Glutamatergic neuron (in vitro differentiated cells): Measurements from ENCODE around the gene SLC12A9. TPM values are rescaled to one million over a fixed set of nuclear protein-coding genes. Genes with fewer than 3 reads are reported as not detected.

Source experiments
- DNase-seq: peaks from one replicate; pipeline ENCODE4 v3.0.0; 2022
- H3K27ac Mint-ChIP-seq: one replicate; pipeline ENCODE4 v1.8.0; 2020; ENCODE audit warnings: mild to moderate bottlenecking, mixed read lengths, inconsistent platforms; ENCODE audit not compliant: unreplicated experiment
- H3K27me3 Mint-ChIP-seq: one replicate; pipeline ENCODE4 v1.8.0; 2020; ENCODE audit warnings: mild to moderate bottlenecking, moderate library complexity, mixed read lengths, inconsistent platforms; ENCODE audit not compliant: unreplicated experiment
- H3K36me3 Mint-ChIP-seq: one replicate; pipeline ENCODE4 v1.8.0; 2020; ENCODE audit warnings: mild to moderate bottlenecking, mixed read lengths, inconsistent platforms; ENCODE audit not compliant: unreplicated experiment
- H3K4me1 Mint-ChIP-seq: one replicate; pipeline ENCODE4 v1.8.0; 2020; ENCODE audit warnings: mild to moderate bottlenecking, low read depth, mixed read lengths, inconsistent platforms; ENCODE audit not compliant: unreplicated experiment
- H3K4me3 Mint-ChIP-seq: one replicate; pipeline ENCODE4 v1.8.0; 2020; ENCODE audit warnings: mild to moderate bottlenecking, mixed read lengths, inconsistent platforms; ENCODE audit not compliant: unreplicated experiment
- H3K9me3 Mint-ChIP-seq: one replicate; pipeline ENCODE4 v1.8.0; 2020; ENCODE audit warnings: mild to moderate bottlenecking, moderate library complexity, mixed read lengths, inconsistent platforms; ENCODE audit not compliant: unreplicated experiment
- total RNA-seq: library from RNA; stranded (reverse); fragmentation: NEBNext Ultra II Directional; extraction: Animal tissue kit (Norgen Biotek cat#: 25700); gene quantifications from one replicate; pipeline ENCODE4 v1.2.1, GENCODE V29; 2021; ENCODE audit not compliant: unreplicated experiment
- TF ChIP-seq, protein P1 (sequence below): fragments of 200-600 bp; sonication (generic); IDR thresholded peaks from one replicate; pipeline ENCODE4 v1.5.0; 2021; ENCODE audit not compliant: partially characterized antibody, unreplicated experiment

SLC12A9 gene
- total RNA-seq, 1 donor from 2014 or later = 36.7 TPM

- Mint-ChIP-seq H3K4me3 (no peak overlapping the region), H3K9me3 (peaks cover 17% of the 10 kb centered on the region), H3K4me1 (peaks cover 8% of the 10 kb centered on the region), H3K27ac (peak overlapping the region; percentile 36), H3K27me3 (peaks cover 10% of the 10 kb centered on the region), H3K36me3 (peaks cover 12% of the 10 kb centered on the region)
- no peak for DNase-seq
- TF ChIP-seq, protein P1, sequence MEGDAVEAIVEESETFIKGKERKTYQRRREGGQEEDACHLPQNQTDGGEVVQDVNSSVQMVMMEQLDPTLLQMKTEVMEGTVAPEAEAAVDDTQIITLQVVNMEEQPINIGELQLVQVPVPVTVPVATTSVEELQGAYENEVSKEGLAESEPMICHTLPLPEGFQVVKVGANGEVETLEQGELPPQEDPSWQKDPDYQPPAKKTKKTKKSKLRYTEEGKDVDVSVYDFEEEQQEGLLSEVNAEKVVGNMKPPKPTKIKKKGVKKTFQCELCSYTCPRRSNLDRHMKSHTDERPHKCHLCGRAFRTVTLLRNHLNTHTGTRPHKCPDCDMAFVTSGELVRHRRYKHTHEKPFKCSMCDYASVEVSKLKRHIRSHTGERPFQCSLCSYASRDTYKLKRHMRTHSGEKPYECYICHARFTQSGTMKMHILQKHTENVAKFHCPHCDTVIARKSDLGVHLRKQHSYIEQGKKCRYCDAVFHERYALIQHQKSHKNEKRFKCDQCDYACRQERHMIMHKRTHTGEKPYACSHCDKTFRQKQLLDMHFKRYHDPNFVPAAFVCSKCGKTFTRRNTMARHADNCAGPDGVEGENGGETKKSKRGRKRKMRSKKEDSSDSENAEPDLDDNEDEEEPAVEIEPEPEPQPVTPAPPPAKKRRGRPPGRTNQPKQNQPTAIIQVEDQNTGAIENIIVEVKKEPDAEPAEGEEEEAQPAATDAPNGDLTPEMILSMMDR = no peak
These were observed 33.1 kb downstream of the SLC12A9 start for GRCh38 chr7:100885440-100886141.

DNA sequence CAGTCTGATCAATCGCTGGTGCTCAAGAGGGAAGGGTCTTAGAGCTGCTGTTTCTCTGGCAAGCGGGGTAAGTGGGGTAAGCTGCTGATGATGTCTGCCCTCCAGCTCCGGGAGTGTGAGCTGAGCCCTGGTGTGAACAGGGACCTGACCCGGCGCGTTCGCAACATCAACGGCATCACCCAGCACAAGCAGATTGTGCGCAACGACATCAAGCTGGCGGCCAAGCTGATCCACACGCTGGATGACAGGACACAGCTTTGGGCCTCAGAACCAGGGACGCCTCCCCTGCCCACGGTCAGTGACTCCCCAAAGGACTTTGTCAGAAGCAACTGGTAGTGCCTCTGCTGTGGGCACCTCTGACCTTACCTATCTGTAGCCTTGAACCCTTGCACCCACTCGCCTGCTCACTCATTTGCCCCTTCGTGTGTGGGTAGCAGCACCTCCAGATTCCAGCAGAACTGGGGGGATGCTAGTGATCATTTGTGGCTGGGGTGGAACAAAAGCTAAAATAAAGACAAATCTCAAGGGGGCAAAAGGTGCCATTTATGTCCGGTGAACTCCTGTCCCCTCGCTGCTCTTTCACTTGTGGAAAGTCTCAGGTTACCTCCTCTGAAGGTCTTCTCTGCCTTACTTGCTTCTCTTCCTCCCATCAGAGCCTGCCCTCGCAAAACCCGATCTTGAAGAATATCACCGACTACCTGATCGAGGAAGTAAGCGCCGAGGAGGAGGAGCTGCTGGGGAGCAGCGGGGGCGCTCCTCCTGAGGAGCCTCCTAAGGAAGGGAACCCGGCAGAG, 33.8 kb downstream of the SLC12A9 start:
- Mint-ChIP-seq H3K4me1 (peaks cover 7% of the 10 kb centered on the region), H3K27me3 (peaks cover 10% of the 10 kb centered on the region), H3K36me3 (peaks cover 12% of the 10 kb centered on the region), H3K9me3 (peaks cover 16% of the 10 kb centered on the region), H3K4me3 (no peak overlapping the region), H3K27ac (peak overlapping the region; percentile 52)
- no peak for DNase-seq
- TF ChIP-seq, protein P1 = no peak

DNA sequence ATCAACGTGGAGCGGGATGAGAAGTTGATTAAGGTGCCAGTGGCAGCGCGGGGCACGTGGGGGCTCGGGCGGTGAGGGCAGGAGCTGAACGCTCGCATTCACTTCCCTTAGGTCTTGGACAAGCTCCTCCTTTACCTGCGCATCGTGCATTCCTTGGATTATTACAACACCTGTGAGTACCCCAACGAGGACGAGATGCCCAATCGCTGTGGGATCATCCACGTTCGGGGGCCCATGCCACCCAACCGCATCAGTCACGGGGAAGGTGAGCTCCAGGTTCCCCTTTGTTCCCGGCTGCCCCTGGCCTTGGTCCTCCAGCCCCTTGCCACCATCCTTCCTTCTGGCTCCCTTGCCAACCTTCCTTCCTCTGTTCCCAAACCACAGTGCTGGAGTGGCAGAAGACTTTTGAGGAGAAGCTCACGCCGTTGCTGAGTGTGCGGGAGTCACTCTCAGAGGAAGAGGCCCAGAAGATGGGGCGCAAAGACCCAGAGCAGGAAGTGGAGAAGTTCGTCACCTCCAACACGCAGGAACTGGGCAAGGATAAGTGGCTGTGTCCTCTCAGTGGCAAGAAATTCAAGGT, 34.5 kb downstream of the SLC12A9 start:
- Mint-ChIP-seq H3K27me3 (peaks cover 13% of the 10 kb centered on the region), H3K36me3 (peaks cover 12% of the 10 kb centered on the region), H3K27ac (no peak overlapping the region), H3K4me1 (peaks cover 11% of the 10 kb centered on the region), H3K9me3 (peaks cover 21% of the 10 kb centered on the region), H3K4me3 (peak overlapping the region; percentile 77)
- TF ChIP-seq, protein P1 = no peak
- DNase-seq = no peak

DNA sequence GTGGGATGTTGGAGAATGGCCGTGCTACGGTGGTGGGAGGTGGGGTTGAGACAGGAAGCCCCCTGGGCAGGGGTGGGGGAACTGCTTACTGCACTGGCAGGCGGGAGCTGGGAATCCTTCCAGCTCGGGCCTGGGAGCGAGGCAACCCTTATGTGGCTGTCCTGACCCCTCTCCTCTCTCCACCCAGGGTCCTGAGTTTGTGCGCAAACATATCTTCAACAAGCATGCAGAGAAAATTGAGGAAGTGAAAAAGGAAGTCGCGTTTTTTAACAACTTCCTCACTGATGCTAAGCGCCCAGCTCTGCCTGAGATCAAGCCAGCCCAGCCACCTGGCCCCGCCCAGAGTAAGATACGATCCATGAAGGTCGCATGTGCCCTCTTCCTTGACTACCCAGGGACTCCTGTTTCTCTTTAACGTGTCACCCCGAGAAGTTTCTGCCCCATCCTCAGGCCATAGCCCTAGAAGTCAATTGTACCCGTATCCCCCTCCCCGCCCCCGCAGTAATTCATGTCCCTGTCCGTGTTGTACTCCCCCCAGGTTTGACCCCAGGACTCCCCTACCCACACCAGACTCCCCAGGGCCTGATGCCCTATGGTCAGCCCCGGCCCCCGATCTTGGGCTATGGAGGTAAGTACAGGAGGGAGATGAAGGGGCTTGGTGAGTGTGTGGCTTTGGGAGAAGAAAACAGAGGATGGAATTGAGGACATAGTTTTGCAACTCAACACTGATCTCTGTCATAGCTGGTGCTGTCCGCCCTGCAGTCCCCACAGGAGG, 35.2 kb downstream of the SLC12A9 start:
- peaks cover 16% of the 10 kb centered on the region for H3K27me3 Mint-ChIP-seq
- H3K9me3 Mint-ChIP-seq = peaks cover 21% of the 10 kb centered on the region
- DNase-seq = no peak
- peaks cover 12% of the 10 kb centered on the region for H3K36me3 Mint-ChIP-seq
- H3K4me1 Mint-ChIP-seq = peaks cover 11% of the 10 kb centered on the region
- H3K27ac Mint-ChIP-seq = peak overlapping the region; percentile 43
- TF ChIP-seq, protein P1 = no peak
- peak overlapping the region; percentile 77 for H3K4me3 Mint-ChIP-seq
